BLaER1 treated with 17β-estradiol and CSF1 and Interleukin-3, amounts not matched to agents 10 nM and 100 nM (cell line): ENCODE data around the gene FGR.

ENCODE experiments used
- H3K27ac ChIP-seq, 11 experiments: shearing (Covaris generic); formaldehyde crosslinking; 2 replicates each; pipeline ENCODE4 v1.8.1; 2022
- H3K27me3 ChIP-seq, 11 experiments: shearing (Covaris generic); formaldehyde crosslinking; 2 replicates each; pipeline ENCODE4 v1.8.1; 2022
- H3K36me3 ChIP-seq, 11 experiments: shearing (Covaris generic); formaldehyde crosslinking; 2 replicates each; pipeline ENCODE4 v1.8.1; 2022
- H3K4me1 ChIP-seq, 10 experiments: shearing (Covaris generic); formaldehyde crosslinking; 2 replicates each; pipeline ENCODE4 v1.8.1; 2022
- H3K4me2 ChIP-seq, 11 experiments: shearing (Covaris generic); formaldehyde crosslinking; 2 replicates each; pipeline ENCODE4 v1.8.1; 2022
- H3K4me3 ChIP-seq, 10 experiments: shearing (Covaris generic); formaldehyde crosslinking; 2 replicates each; pipeline ENCODE4 v1.8.1; 2022
- H3K9ac ChIP-seq, 11 experiments: shearing (Covaris generic); formaldehyde crosslinking; 2 replicates each; pipeline ENCODE4 v1.8.1; 2022
- H3K9me3 ChIP-seq, 11 experiments: shearing (Covaris generic); formaldehyde crosslinking; replicated peaks in 1 of 11; 2 replicates each; pipeline ENCODE4 v1.8.1; 2022
- H4K20me1 ChIP-seq, 11 experiments: shearing (Covaris generic); formaldehyde crosslinking; 2 replicates each; pipeline ENCODE4 v1.8.1; 2022
- Cebpa-rat ChIP-seq, 11 experiments: shearing (Covaris generic); IDR thresholded peaks; 2 replicates each; pipeline ENCODE4 v1.8.1; 2022

FGR gene

DNA sequence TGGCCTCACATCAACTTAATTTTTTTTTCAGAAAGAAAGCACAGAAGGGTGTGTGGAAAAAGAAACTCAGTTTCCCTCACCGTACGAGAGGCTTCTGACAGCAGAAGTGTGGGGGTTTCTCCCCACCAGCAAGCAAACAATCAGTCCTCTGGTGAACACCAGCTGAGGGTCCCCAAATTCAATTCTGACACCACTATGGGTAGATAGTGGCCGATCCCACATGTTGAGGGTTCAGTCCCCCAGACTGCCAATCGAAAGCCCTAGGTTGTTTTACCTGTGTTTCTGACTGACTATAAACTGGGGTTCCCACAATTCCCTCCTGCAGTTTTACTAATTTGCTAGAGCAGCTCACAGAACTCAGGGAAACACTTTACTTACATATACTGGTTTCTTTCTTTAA lies 34.9 kb upstream of the FGR start:
- Histone ChIP-seq H3K9me3 (no peaks in the 10 kb centered on the region), H3K27me3 (no peaks in the 10 kb centered on the region), H3K27ac (no peak overlapping the region), H3K36me3 (peaks cover 0 to 8% (median 0%) of the 10 kb centered on the region in 11 experiments; a peak in 3 of 22 replicates), H3K9ac (peak overlapping the region in 4 of 11 experiments; percentile 0 to 43 (median 32); a peak in 4 of 22 replicates), H3K4me2 (peak overlapping the region in 10 of 11 experiments; percentile 6 to 96 (median 84); a peak in 17 of 22 replicates), H3K4me1 (peaks cover 34 to 83% (median 53%) of the 10 kb centered on the region in 10 experiments), H4K20me1 (no peaks in the 10 kb centered on the region; a peak in 1 of 22 replicates), H3K4me3 (peak overlapping the region in 2 of 10 experiments; percentile 39 to 56; a peak in 1 of 20 replicates)
- TF ChIP-seq Cebpa-rat (IDR thresholded peaks at IDR 0.05), result no peak

DNA sequence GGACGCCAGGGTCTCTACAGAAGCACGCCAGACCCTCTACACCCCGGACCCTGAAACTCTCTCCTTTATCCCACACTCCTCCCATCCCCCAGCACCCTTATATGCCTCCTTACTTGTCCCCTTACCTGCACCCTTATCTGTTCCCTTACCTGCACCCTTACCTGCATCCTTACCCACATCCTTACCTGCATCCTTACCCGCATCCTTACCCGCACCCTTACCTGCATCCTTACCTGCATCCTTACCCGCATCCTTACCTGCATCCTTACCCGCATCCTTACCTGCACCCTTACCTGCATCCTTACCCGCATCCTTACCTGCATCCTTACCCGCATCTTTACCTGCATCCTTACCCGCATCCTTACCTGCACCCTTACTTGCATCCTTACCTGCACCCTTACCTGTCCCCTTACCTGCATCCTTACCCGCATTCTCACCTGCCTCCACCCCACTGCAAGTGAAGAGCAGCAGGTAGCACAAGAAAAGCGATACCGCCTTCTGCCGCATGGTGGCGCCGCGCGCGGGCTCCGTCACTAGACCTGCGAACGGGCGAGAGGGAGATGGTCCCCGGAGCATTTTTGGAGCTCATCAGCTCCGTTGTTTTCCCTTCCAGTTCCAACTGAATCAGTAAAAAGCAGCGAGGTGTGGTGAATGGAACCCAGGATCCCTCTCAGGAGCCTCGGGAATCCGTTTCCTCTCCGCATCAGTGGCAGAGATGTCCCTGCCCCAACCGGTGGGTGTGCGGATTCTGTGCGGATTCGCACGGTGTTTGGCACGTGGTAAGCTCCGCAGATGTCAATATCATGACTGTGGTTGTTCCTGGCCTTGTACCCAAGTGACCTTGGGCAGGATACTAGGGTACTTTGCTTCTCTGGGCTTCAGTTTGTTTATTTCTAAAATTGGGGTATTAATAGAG lies 34.1 kb upstream of the FGR start:
- Histone ChIP-seq H3K9me3 (no peaks in the 10 kb centered on the region), H3K9ac (peak overlapping the region in 8 of 11 experiments; percentile 29 to 58 (median 46); a peak in 9 of 22 replicates), H3K4me3 (peak overlapping the region in 7 of 10 experiments; percentile 29 to 56 (median 39); a peak in 12 of 20 replicates)

GRCh38 chr1:27668121-27668807 lies 33.3 kb upstream of the FGR start:
- H3K4me2 ChIP-seq, result peak overlapping the region in 4 of 11 experiments; percentile 19 to 96 (median 89); a peak in 6 of 22 replicates
- H4K20me1 ChIP-seq, result no peaks in the 10 kb centered on the region; a peak in 1 of 22 replicates
- no peaks in the 10 kb centered on the region for H3K27me3 ChIP-seq
- H3K4me3 ChIP-seq, result no peak overlapping the region; a peak in 1 of 20 replicates
- peak overlapping the region in 2 of 11 experiments; percentile 60 to 70; a peak in 4 of 22 replicates for H3K27ac ChIP-seq
- peaks cover 0 to 8% (median 0%) of the 10 kb centered on the region in 11 experiments; a peak in 3 of 22 replicates for H3K36me3 ChIP-seq
- TF ChIP-seq Cebpa-rat (IDR thresholded peaks at IDR 0.05), result no peak
- H3K9me3 ChIP-seq, result no peaks in the 10 kb centered on the region
- H3K4me1 ChIP-seq, result peaks cover 48 to 95% (median 69%) of the 10 kb centered on the region in 10 experiments
- H3K9ac ChIP-seq, result no peak overlapping the region

More for the DNA sequence above, 34.1 kb upstream of the FGR start:
- H3K36me3 ChIP-seq, result peaks cover 0 to 8% (median 0%) of the 10 kb centered on the region in 11 experiments; a peak in 3 of 22 replicates
- no peak for TF ChIP-seq Cebpa-rat (IDR thresholded peaks at IDR 0.05)
- H3K4me2 ChIP-seq, result peak overlapping the region; percentile 47 to 96 (median 84)
- H3K4me1 ChIP-seq, result peaks cover 42 to 91% (median 61%) of the 10 kb centered on the region in 10 experiments
- H4K20me1 ChIP-seq, result no peaks in the 10 kb centered on the region; a peak in 1 of 22 replicates
- H3K27me3 ChIP-seq, result no peaks in the 10 kb centered on the region
- no peak overlapping the region; a peak in 1 of 22 replicates for H3K27ac ChIP-seq

- H4K20me1 ChIP-seq, result no peaks in the 10 kb centered on the region; a peak in 1 of 22 replicates
- H3K4me3 ChIP-seq, result no peak overlapping the region
Observed at GRCh38 chr1:27666791-27667254, 31.8 kb upstream of the FGR start.

GRCh38 chr1:27666294-27666693 lies 31.3 kb upstream of the FGR start:
- H4K20me1 ChIP-seq, result no peaks in the 10 kb centered on the region; a peak in 1 of 22 replicates
- peaks cover 0 to 8% (median 0%) of the 10 kb centered on the region in 11 experiments; a peak in 3 of 22 replicates for H3K36me3 ChIP-seq
- no peak overlapping the region for H3K9ac ChIP-seq
- H3K4me2 ChIP-seq, result peak overlapping the region in 5 of 11 experiments; percentile 19 to 96 (median 84); a peak in 9 of 22 replicates
- no peak for TF ChIP-seq Cebpa-rat (IDR thresholded peaks at IDR 0.05)
- peaks cover 52 to 100% (median 73%) of the 10 kb centered on the region in 10 experiments for H3K4me1 ChIP-seq
- no peaks in the 10 kb centered on the region for H3K27me3 ChIP-seq
- no peak overlapping the region for H3K4me3 ChIP-seq
- no peaks in the 10 kb centered on the region for H3K9me3 ChIP-seq
- H3K27ac ChIP-seq, result peak overlapping the region in 2 of 11 experiments; percentile 6 to 60; a peak in 3 of 22 replicates

More at GRCh38 chr1:27666791-27667254, 31.8 kb upstream of the FGR start:
- H3K4me1 ChIP-seq, result peaks cover 52 to 100% (median 73%) of the 10 kb centered on the region in 10 experiments
- H3K9ac ChIP-seq, result 0 out of 22 replicates have a peak overlapping the region, but pooled peaks of 1 of the 11 experiments have one; percentile 29
- H3K36me3 ChIP-seq, result peaks cover 0 to 8% (median 0%) of the 10 kb centered on the region in 11 experiments; a peak in 3 of 22 replicates
- H3K27me3 ChIP-seq, result no peaks in the 10 kb centered on the region
- TF ChIP-seq Cebpa-rat (IDR thresholded peaks at IDR 0.05), result no peak
- H3K9me3 ChIP-seq, result no peaks in the 10 kb centered on the region
- peak overlapping the region in 5 of 11 experiments; percentile 2 to 70 (median 34); a peak in 5 of 22 replicates for H3K27ac ChIP-seq
- H3K4me2 ChIP-seq, result peak overlapping the region in 5 of 11 experiments; percentile 19 to 96 (median 84); a peak in 10 of 22 replicates

- peaks cover 56 to 100% (median 73%) of the 10 kb centered on the region in 10 experiments for H3K4me1 ChIP-seq
- H3K27me3 ChIP-seq, result no peaks in the 10 kb centered on the region
- H3K4me3 ChIP-seq, result no peak overlapping the region
- peak overlapping the region in 2 of 11 experiments; percentile 90; a peak in 3 of 22 replicates for H3K9ac ChIP-seq
- peak overlapping the region in 9 of 11 experiments; percentile 75 to 96 (median 90); a peak in 12 of 22 replicates for H3K4me2 ChIP-seq
- peak overlapping the region in 7 of 11 experiments; percentile 89 to 98 (median 98); a peak in 13 of 22 replicates for H3K27ac ChIP-seq
- TF ChIP-seq Cebpa-rat (IDR thresholded peaks at IDR 0.05), result no peak
- H3K9me3 ChIP-seq, result no peaks in the 10 kb centered on the region
- peaks cover 0 to 8% (median 0%) of the 10 kb centered on the region in 11 experiments; a peak in 3 of 22 replicates for H3K36me3 ChIP-seq
- H4K20me1 ChIP-seq, result no peaks in the 10 kb centered on the region; a peak in 1 of 22 replicates
Observed at GRCh38 chr1:27665016-27665651, 30.1 kb upstream of the FGR start.

DNA sequence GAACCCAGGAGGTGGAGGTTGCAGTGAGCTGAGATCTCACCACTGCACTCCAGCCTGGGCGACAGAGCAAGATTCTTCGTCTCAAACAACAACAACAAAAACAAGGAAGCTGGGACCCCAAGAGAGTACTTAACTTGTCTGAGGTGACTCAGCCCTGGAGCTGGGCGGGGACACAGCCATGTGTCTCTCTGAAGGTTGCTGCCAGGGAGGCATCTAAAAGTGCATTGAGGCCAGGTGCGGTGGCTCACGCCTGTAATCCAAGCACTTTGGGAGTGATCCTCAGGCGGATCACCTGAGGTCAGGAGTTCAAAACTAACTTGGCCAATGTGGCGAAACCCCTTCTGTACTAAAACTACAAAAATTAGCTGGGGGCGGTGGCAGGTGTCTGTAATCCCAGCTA lies 29.3 kb upstream of the FGR start:
- peak overlapping the region; percentile 5 to 90 (median 83); a peak in 19 of 22 replicates for H3K9ac ChIP-seq
- H3K36me3 ChIP-seq, result peaks cover 0 to 8% (median 0%) of the 10 kb centered on the region in 11 experiments; a peak in 3 of 22 replicates
- H4K20me1 ChIP-seq, result no peaks in the 10 kb centered on the region; a peak in 1 of 22 replicates
- no peak for TF ChIP-seq Cebpa-rat (IDR thresholded peaks at IDR 0.05)
- H3K9me3 ChIP-seq, result no peaks in the 10 kb centered on the region
- H3K27ac ChIP-seq, result peak overlapping the region in 10 of 11 experiments; percentile 78 to 98 (median 96); a peak in 20 of 22 replicates
- peak overlapping the region in 1 of 10 experiments; percentile 37; a peak in 2 of 20 replicates for H3K4me3 ChIP-seq
- H3K4me2 ChIP-seq, result peak overlapping the region; percentile 56 to 96 (median 87)
- no peaks in the 10 kb centered on the region for H3K27me3 ChIP-seq
- peaks cover 58 to 96% (median 71%) of the 10 kb centered on the region in 10 experiments for H3K4me1 ChIP-seq
